ENCODE data around the gene DCP2.
"Not testable (repeated sequence)": the region's sequence is repeated elsewhere in the genome, so short reads cannot be mapped to it uniquely, and the experiment has no call there.

The DCP2 gene

GRCh38 chr5:112976432-112977309 is at the start of gene DCP2:
TSS of gene DCP2 (plus strand) at chr5:112976798. CDS start at chr5:112976934, 136 bp downstream.
- DNase-seq (ENCODE audit: low spot score): peak; percentile 98

DNA sequence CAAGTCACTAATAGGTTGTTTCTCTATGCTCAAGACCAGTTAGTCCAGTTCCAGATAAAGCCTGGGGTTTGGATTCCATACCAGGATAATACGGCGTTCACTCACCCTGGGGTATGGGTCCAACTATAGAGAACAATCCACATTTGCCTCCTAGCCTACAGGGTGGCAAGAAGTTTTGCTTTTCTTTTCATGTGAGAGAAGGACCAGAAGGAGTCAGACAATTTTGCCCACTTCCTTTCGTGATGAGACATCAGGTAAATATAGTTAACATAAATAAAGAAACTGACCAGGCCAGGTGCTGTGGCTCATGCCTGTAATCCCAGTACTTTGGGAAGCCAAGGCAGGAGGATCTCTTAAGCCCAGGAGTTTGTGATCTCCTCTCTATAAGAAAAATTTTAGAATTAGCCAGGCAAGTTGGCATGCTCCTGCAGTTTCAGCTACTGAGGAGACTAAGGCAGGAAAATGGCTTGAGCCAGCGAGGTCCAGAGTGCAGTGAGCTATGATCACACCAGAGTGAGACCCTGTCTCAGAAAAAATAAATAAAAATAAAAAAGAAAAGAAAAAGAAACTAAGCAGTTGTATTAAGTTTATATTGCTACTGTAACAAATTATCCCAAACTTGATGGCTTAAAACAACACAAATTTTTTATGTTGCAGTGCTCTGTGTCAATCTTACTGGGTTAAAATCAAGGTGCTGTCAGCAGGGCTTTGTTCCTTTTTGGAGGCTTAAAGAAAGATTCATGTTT is 47.1 kb upstream of the DCP2 start:
- no peak for DNase-seq (ENCODE audit: low spot score)

GRCh38 chr5:112930082-112930344 is 46.6 kb upstream of the DCP2 start:
- DNase-seq (ENCODE audit: low spot score): peak; percentile 51

DNA sequence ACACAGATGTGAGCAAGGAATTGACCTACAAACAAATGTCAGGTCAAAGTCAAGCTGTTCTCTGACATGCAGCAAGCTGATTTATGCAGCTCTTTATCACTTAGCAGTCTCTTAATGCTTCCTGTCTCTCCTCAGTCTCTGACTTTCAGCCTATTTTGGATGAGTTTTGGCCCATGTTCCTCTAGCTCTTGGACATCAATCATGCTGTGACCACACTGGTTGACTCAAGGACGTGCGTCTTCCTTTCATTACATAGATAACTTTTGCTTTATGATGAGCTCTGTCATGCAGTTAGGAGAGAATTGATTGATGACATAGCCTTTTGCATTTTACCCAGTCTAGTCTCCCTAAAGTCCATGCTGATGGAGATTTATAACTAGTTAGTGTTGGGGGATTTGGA is 45.1 kb upstream of the DCP2 start:
- no peak for DNase-seq (ENCODE audit: low spot score)

DNA sequence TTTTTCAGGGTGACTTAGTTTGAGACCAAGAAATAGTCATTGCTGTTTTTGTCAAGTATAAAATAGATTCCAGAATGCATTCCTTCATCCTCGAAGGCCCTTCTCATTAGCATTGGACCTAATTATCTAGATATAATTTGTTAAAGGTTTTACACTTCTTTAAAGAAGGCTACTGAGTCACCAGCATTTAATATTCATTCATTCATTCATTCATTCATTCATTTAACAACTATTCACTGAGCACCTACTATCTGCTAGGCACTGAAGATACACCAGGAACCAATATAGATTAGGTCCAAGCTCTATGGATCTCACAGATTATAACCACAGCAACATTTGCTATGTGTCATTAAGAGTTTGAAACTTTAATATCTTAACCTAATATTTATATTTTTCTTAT is 43.5 kb upstream of the DCP2 start:
- DNase-seq (ENCODE audit: low spot score): no peak

DNA sequence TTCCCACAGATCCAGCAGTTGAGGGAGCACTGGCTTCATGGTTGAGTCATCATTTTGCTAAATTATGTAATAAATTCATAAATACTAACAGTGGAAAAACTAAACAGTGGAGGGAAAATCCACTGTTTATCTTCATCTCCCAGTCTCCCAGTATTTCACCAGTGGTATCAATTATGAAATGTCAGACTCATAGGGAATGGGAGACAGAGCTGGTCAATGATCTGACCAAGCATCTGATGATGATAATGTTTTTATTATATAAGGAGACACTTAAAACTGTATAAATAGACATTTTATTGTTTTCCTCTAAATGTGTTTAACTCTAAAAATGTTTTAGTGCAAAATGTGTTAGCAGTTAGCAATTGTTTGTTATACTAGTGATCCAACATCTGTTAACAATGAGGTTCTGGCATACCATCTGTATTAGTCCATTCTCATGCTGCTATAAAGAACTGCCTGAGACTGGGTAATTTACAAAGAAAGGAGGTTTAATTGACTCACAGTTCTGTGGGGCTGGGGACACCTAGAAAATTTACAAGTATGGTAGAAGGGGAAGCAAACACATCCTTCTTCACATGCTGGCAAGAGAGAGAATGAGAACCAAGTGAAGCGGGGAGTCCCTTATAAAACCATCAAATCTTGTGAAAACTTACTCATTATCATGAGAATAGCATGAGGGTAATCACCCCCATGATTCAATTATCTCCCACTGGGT is 42.8 kb upstream of the DCP2 start:
- DNase-seq (ENCODE audit: low spot score): no peak

GRCh38 chr5:112934366-112934663 is 42.3 kb upstream of the DCP2 start:
- no peak for DNase-seq (ENCODE audit: low spot score)

DNA sequence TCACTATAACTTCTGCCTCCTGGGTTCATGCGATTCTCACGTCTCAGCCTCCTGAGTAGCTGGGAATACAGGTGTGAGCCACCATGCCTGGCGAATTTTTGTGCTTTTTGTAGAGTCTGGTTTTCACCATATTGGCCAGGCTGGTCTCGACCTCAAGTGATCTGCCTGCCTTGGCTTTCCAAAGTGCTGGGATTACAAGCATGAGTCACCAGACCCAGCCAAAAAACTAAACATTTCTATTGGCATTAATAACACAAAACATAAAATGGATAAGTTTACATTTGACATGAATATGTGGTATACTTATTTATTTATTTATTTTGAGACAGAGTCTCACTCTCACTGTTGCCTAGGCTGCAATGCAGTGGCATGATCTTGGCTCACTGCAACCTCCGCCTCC is 40.9 kb upstream of the DCP2 start:
- no peak for DNase-seq (ENCODE audit: low spot score)

- DNase-seq (ENCODE audit: low spot score): no peak
Observed at GRCh38 chr5:112938286-112938685, 38.3 kb upstream of the DCP2 start.

DNA sequence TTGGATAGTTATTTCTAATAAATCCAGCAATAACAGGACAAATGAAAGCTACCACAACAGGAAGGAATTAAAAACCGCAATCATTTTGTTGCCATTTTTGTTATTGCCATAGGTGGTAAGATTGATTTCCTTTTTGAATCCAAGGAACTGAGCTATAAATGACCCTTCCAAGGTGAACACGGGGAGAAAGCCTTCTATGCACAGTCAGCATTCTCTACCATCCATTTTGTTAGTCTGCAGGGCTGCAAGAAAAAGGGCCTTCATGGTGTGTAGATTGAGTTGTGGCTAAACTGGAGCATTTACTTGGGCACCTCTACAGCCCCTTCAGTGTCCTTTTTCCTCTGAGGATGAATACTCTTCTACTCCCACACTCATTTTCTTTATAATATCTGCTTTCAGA is 35.9 kb upstream of the DCP2 start:
- no peak for DNase-seq (ENCODE audit: low spot score)

GRCh38 chr5:112948458-112948857 is 28.1 kb upstream of the DCP2 start:
- DNase-seq (ENCODE audit: low spot score): no peak

DNA sequence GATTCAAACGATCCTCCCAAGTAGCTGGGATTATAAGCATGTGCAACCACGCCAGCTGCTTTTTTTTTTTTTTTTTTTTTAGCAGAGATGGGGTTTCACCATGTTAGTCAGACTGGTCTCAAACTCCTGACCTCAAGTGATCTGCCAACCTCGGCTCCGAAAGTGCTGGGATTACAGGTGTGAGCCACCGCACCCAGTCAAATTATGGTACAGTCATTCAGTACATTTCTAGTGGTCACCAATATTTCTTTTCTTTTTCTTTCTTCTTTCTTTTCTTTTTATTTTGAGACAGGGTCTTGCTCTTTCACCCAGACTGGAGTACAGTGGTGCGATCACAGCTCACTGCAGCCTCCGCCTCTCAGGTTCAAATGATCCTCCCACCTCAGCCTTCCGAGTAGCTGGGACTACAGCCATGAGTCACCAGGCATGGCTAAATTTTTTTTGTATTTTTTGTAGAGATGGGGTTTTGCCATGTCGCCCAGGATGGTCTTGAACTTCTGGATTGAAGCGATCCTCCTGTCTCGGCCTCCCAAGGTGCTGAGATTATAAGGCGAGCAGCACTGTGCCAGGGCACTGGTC is 25.4 kb upstream of the DCP2 start:
- DNase-seq (ENCODE audit: low spot score): no peak

DNA sequence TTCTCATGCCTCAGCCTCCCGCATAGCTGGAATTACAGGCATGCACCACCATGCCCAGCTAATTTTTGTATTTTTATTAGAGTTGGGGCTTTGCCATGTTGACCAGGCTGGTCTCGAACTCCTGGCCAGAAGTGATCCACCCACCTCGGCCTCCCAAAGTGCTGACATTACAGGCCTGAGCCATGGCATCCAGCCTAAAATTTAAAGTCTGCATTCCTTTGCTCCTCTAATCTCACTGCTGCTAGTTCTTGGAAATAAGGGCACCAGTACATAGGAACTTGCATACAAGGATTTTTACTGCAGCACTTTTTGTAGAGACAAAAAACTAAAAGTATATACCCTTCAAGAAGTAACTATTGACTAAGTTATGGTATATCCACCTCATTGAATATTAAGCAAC is 20.0 kb upstream of the DCP2 start:
- DNase-seq (ENCODE audit: low spot score): no peak

DNA sequence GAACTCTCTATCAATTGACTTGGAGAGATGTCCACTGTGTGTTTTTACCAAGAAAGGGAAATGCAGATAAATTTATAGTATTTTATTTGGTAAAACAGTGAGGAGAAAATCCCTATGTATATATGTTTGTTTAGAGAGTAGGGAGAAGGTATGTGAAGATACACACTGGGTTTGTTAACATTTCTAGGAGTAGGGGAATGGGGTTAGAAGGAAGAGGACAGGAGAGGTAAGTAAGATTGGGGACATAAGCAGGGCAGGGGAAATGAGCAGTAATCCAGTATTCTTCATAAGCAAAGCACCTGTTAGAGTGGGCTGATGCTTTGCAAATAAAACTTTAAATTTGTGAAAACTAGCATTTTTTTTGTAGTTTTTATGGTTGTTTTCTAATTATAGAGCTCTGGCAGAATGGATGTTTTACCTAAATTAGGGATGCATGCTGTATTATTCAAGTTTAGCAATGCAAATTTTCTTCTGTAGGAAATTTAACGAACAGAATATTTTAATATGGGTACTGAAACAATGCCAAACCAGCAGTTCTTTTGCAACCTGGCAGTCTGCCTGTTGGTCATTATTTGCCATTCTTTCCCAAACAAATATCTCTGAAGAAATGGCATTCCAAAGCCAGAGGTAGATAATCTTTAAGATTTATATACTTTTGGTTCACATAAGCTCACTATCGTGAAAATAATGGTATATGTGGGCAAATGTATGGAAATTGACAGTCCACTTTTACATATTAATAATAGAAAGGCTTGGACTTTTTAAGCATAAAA is 19.4 kb upstream of the DCP2 start:
- no peak for DNase-seq (ENCODE audit: low spot score)

DNA sequence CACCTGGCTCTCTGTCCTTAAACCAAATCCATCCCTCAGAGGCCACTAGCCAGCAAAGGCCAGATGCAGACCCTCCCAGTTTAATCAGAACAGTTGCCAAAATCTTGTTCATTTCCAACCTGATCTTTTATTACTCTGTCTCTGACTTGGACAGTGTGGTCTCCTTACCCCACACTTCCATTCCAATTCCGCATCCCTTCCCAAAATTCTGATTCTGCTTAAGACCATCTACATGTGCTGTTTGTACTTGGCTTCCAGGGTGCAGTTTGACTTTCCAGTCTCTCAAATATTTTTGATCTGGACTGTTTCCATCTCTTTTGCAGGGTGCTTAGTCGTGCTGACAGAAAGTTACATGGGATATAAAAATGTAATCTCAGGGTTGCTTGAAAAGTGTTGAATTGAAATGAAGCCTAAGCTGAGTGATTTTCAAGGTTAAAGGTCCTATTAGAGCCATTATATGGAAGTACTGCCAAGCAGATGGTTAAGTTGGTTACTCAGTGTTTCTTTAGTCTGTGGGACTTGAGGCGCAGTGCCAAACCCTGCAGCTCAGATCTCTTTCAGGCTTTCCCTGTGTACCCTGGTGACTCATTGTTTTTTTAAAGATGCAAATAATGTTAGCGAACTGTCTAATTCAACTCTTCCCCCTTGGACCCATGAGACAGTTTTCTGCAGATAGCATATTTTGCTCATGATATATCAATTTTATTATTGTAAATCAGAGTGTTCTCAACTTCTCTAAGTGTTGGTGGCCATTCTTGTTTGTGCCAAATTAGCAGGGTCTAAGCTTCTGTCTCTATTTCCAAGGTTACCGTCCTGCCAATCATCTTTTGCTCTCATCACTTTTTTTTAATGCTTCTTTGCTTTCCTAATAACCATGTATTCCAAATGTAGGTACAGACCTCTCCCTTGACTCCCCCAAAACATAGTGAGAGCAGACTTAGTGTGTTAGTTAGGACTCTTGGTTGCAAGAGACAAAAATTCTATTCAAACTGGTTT is 18.2 kb upstream of the DCP2 start:
- no peak for DNase-seq (ENCODE audit: low spot score)

DNA sequence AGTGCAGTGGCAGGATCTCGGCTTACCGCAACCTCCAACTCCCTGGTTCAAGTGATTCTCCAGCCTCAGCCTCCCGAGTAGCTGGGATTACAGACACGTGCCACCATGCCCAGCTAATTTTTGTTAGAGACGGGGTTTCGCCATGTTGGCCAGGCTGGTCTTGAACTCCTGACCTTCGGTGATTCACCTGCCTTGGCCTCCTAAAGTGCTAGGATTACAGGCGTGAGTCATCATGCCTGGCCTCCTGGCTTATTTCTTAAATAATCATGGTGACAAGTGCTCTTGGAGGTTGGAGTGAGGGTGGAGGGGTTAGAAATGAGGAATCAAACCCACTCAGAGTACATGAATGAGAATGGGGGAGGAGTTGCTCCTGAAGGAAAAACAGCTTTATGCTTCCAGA is 16.7 kb upstream of the DCP2 start:
- not testable (repeated sequence) for DNase-seq (ENCODE audit: low spot score)

DNA sequence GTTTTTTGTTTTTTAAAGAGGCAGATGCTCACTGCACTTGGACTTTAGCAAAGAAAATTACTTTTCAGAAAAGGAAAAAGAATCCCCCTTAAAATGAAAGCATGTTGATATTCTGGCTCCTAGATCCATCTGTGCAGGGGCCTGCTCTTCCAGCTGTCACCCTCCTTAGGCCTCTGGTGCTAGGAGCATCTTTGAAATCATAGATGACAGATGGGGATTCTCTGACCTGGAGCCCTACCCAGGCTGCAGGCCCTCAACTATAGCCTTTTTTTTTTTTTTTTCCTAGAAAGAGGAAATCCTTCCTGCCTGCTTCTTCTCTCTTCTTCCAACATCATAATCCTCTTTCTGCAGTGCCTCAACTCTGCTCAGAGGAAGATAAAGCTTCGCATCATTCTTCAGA is 16.3 kb upstream of the DCP2 start:
- no peak for DNase-seq (ENCODE audit: low spot score)

GRCh38 chr5:112960863-112961504 is 15.6 kb upstream of the DCP2 start:
- no peak for DNase-seq (ENCODE audit: low spot score)

DNA sequence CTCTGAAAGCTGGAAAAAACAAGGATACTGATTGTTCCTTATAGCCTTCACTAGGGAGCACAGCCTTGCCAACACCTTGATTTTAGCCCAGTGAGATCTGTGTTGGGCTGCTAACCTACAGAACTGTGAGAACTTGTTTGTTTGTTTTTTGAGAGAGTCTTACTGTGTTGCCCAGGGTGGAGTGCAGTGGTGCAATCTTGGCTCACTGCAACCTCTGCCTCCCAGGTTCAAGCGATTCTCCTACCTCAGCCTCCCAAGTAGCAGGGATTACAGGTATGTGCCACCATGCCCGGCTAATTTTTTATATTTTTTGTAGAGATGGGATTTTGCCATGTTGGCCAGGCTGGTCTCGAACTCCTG is 13.2 kb upstream of the DCP2 start:
- DNase-seq (ENCODE audit: low spot score): not testable (repeated sequence)

GRCh38 chr5:112965733-112966306 is 10.8 kb upstream of the DCP2 start:
- DNase-seq (ENCODE audit: low spot score): no peak

All from CD4-positive, alpha-beta T cell treated with Interleukin-15 for 4 hours (primary cell).